CD4-positive, alpha-beta T cell treated with Interleukin-15 for 4 hours (primary cell): ENCODE data around the gene ADGRF5.

Experiments used
- DNase-seq: peaks from one replicate; pipeline ENCODE4 v3.0.0-alpha.2; 2020; ENCODE audit warnings: low spot score

Gene ADGRF5

GRCh38 chr6:46932526-46933319, 11.0 kb upstream of the ADGRF5 start:
- DNase-seq = no peak

DNA sequence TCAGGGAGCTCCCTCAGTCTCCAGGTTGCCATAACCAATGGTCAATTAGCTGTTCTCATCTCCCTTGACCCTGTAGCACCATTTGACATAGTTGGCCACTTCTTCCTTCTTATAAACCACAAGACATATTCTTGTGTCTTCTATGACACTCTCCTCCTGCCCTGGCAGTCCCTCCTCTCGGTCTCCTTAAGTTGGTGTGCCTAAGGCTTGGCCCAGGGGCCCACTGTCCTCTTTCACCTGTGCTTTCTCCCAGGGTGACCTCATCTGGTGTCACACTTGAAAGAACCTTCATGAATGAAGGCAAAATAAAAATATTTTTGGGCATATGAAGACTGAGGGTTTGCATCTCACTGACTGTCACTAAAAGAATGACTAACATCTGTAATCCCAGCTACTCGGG, 9.7 kb upstream of the ADGRF5 start:
- no peak for DNase-seq

- no peak for DNase-seq
These were observed 8.6 kb upstream of the ADGRF5 start for GRCh38 chr6:46930331-46930730.

DNA sequence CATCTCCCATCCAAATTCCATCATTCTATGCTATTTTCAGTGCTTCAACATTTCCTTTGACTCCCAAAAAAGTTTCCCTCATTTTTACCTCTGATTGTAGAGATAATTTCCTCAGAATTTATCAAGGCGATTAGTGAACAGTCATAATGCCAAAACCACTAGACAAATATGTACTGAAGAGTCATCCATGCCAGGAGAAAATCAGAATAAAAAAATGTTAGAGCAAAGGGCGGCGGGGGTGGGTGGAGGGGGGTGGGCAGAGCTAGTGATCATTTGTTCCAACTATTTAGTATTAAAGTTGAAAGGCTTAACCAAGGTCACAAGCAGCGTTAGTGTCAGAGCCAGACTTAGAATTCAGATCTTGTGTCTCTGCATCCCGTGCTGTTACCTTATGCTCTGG, 5.3 kb upstream of the ADGRF5 start:
- no peak for DNase-seq

- DNase-seq = no peak
These were observed 4.7 kb upstream of the ADGRF5 start for GRCh38 chr6:46926481-46926880.

GRCh38 chr6:46925563-46926253, 4.0 kb upstream of the ADGRF5 start:
- DNase-seq = no peak

DNA sequence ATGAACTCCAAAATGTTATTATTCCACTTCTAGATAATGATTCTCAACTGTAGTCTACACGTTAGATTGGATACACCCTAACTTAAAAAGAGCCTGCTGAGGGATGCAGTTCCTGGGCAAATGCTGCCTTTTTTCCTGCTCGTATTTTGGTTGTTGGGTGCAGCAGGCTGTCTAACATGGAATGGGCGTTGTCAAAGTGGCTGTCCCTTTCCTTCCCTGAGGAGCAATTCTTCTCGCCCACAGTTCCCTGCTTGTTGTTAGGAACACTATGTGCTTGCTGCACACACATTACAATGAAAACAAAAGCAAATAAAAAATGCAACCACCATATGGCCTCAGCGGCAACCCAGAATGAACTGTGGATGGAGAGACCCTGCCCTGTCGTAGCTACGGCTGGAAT, 1.7 kb upstream of the ADGRF5 start:
- DNase-seq = no peak

DNA sequence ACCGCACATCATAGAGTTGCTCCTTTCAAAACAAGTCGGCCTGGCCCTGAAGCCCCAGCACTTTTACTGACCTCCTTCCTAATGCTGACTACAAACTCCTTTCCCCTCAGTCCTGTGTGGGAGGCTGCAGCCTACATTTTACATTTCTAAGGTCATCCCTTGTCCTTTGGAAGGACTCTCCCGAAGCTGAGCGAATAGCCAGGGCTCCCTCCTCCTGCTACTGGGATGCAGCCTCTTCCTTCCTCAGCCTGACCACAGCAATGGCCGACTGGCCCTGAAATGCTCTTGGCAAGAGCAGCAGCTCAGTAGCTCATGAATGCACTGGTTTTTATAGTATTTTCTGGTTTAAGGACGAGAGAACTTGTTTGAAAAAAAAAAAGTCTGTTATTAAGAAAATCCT, 679 bp downstream of the ADGRF5 start:
- no peak for DNase-seq

DNA sequence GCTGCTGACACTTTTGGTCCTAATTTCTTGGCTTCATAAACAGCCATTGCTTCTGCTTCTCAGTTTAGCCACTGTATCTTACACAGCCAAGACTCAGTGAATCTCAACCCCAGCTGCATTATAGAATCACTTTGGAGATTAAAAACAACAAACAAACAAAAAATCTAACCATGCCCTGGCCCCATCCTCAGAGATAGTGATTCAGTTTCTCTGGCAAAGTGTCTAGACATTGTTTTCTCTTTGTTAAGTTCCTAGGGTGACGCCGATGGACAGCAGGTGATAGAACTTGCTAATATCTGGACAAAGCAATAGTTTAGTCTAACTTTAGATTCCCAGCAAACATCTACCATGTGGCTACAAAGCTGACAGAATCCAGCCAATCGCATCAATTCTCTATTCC, 2.9 kb downstream of the ADGRF5 start:
- DNase-seq = no peak

GRCh38 chr6:46917002-46917545, 4.7 kb downstream of the ADGRF5 start:
- no peak for DNase-seq

DNA sequence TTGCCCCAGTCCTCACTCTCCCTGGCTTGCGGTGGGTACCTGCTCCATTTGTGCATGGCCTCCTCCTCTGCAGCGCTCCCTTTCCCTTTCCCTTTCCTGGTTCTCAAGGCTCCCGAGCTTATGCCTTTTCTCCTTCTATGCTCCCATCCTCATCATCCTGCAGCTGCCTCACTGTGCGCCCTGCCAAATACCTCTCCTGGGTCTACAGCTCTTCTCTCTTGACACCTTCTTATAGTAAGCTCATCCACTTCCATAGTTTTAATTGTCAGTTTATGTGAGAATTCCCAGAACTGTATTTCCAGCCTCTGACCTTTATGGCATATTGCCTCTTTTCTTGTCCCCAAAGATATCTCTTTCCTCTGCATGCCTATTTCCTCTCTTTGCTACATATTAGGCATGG, 5.9 kb downstream of the ADGRF5 start:
- DNase-seq = no peak

DNA sequence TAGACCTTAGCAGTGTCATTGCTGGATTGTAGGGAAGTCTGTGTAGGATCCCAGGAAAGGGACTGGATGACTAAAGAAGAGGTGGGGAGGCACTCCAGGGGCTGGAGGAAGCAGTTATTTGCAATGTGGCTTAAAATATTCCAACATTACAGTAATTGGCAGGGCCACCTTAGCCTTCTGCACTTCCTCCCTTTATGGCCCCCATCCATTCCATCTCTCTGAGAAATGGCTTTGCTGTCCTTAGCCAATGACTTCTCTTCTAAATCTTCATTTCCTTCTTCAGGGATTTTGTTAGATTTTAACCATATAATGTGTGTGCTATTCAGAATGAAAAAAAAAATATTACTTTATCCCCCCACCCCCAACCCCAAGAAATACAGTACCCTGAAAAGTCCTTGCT, 6.4 kb downstream of the ADGRF5 start:
- DNase-seq = no peak

- DNase-seq = no peak
These were observed 7.4 kb downstream of the ADGRF5 start for GRCh38 chr6:46914279-46914810.

DNA sequence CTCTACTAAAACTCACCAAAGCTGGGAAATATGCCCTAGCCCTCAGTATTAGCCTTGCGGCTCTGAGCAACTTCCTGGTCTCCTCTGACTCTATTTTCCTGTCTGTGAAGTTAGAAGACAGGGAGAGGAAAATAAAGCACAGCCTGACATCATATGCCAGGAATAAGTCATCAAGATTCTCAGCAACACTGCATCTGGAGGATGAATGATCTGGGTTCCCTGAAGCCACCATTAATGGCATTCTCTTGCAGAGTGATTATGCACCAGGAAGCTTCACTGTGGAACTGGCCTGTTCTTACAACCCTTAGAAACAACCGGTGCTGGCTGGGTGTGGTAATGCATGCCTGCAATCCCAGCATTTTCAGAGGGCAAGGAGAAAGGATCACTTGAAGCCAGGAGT, 12.4 kb downstream of the ADGRF5 start:
- no peak for DNase-seq

- DNase-seq = no peak
These were observed 15.0 kb downstream of the ADGRF5 start for GRCh38 chr6:46906776-46907175.

- no peak for DNase-seq
These were observed 17.6 kb downstream of the ADGRF5 start for GRCh38 chr6:46904117-46904516.

GRCh38 chr6:46903175-46903574, 18.6 kb downstream of the ADGRF5 start:
- no peak for DNase-seq

DNA sequence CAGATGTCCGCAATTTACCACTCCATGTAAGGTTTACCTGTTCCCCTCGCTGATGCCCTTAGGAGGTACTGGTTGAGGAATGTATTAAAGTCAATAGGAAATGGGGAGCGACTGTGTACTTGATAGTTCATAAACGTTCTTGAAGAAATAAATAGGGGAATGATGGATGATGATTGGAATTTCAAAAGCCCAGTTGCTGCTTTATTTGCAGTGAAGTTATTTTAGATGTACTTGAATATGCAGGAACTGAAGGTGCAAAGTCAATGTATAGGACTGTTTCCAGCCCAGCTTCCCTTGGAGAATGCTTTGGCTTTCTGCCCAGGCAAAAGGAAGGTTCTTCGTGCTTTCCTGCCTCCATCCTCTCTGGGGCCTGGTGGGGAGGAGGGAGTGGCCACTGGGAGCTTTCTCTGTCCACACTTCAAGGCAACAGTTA, 19.8 kb downstream of the ADGRF5 start:
- DNase-seq = no peak

DNA sequence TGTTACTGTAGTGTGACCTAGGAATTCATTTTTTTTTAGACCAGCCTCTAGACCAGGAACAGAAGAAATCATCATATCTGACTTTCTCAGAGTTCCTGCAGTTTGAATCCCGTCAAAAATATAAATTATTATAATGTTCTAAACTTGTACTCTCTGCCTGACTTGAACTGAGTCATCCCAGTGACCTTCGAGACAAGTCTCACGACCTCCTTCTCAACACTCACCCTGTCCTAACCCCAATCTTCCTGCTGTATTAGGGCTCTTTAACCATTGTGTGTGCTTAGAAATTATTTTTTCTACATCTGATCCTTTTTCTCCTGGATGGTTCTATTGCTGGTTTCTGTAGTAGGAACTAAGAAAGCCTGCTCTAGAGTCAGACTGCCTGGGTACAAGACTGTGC, 21.5 kb downstream of the ADGRF5 start:
- DNase-seq = no peak

DNA sequence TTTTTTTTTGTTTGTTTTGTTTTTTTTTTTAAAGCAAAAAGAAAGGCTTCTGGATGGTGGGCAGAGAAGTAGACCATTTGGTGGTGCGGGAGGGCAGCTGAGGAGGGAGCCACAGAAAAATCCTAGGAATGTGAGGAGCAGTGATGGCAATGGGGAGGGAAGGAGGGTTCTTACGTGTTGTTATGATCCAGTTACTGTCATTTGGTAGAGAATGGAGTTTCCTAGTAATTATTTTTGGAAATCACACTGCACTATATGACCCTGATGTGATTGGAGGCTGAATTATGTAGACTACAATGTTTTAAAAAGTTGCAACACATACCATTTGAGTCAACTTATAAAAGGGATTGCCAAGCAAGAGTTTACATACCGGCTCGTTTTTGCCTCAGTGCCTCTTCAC, 22.1 kb downstream of the ADGRF5 start:
- no peak for DNase-seq

GRCh38 chr6:46898006-46898405, 23.7 kb downstream of the ADGRF5 start:
- DNase-seq = no peak

GRCh38 chr6:46896871-46897270, 24.9 kb downstream of the ADGRF5 start:
- no peak for DNase-seq

DNA sequence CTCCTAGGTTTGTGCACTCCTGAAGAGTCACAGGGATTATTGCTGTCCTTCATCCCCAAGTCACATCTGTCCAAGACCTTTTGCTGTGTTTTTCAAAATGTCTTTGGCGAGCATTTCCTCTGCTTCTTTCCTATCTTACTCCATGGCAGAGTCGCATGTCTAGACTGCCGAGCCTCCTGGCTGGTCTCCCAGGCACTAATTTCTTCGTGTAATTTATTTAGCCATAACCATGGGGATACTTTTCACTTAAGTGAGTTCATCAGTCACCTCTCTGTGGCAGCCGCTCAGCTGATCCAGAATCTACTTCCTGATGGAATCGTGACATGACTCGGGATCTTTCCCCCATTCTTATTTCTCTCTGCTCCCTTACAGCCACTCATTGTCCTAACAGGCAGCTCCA, 25.8 kb downstream of the ADGRF5 start:
- DNase-seq = no peak
